CD4-positive, alpha-beta T cell treated with Interleukin-2 at 100 ng/mL for 4 hours (primary cell): Measurements from ENCODE around the gene CYP4B1.
"Not testable (repeated sequence)": the region's sequence is repeated elsewhere in the genome, so short reads cannot be mapped to it uniquely, and the experiment has no call there.

Experiments used
- DNase-seq: peaks from one replicate; pipeline ENCODE4 v3.0.0-alpha.2; 2020; ENCODE audit warnings: low spot score

CYP4B1 gene

DNA sequence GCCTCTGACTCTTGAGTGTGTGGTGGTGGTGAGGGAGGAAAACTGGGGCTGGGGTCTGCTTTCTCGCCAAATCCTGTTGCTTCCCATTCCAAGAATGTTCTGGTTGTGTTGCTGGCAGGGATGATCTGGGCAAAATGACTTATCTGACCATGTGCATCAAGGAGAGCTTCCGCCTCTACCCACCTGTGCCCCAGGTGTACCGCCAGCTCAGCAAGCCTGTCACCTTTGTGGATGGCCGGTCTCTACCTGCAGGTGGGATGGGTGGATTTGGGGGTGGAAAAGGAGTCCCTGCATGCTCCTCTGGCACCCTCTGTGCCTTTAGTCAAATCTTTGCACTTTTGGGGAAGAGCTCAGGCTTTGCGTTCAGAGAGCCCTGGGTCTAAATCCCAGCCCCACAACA is 18.1 kb downstream of the CYP4B1 start:
- DNase-seq, result no peak

DNA sequence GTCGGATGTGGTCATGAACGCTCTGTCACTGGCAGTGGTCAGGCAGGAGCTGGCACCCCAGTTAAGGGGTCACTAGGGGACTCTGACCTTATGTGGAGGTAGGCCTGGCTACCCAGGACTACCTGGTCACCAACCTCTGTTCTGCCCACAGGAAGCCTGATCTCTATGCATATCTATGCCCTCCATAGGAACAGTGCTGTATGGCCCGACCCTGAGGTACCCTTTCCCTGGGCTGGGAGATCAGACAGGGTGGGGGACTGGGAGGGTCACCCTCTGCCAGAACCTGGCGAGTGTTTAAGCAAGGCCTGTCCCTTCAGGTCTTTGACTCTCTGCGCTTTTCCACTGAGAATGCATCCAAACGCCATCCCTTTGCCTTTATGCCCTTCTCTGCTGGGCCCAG is 19.0 kb downstream of the CYP4B1 start:
- no peak for DNase-seq

DNA sequence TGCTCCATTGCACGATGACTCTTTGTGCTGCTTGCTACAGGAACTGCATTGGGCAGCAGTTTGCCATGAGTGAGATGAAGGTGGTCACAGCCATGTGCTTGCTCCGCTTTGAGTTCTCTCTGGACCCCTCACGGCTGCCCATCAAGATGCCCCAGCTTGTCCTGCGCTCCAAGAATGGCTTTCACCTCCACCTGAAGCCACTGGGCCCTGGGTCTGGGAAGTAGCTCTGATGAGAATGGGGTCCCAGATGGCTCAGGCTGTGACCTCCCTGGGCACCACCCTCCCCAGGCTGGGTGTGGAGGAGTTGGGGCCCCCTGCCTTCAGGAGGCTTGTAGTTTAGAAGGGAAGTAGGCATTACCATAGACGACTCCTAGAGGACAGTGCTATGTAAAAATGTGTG is 19.7 kb downstream of the CYP4B1 start:
- DNase-seq, result no peak

DNA sequence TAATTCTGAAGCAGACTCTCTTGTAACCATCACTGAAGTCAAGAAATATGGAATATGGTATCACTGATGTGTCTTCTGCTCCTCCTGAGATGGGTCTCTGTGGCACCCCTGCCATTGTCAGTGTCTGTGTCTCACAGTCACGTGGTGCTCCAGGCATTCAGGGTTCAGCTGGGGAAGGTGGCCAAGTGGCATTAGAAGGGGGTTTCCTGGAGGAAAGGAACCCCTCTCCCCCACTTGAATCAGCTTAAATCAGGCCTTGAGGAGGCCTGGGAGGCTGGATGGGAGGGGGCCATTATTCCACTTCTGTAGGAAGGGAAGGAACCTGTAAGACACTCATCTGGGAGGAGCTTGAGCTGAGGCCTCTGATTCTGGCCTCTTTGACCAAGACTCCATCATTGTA is 20.5 kb downstream of the CYP4B1 start:
- no peak for DNase-seq

DNA sequence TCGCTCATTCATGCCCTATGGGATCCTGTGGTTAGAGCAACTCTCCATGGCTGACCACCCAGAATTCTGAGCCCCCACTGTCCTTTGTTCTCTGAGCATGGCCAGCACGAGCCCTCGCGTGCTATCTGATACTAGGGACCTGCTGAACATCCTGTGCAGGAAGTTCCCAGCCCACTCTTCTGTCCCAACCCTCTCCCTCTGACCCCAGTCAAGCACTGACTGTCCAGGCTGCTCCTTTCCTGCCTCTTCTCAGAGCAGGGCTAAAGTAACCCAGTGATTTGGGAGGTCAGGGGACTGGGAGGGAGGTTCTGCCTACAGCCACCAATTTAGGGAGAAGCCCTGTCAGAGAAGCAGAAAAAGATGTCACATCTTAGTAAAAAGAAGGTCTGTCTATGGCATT is 21.2 kb downstream of the CYP4B1 start:
- DNase-seq, result no peak

DNA sequence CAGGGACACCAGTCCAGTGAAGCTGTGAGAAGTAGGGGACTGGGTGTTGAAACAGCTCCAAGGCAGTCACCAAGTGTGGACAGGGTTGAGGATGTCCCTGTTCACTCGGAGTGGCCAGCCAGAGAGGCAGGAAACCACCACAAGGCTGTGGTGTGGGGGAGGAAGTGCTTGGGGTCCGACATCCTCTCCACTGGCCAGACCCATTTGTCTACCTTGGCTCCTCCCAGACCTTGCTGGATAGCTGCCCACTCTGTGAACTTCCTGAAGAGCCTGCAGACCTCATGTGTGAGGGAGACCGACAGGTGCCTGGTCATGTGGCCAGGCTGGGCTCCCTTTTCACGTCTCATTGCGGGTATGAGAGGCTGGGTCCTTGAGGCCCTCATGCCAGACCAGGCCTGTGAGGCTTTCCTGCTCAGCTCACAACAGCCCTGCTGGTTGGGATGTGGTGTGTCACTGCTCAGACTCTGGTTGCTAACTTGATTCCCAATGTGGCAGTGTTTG is 21.8 kb downstream of the CYP4B1 start:
- no peak for DNase-seq

DNA sequence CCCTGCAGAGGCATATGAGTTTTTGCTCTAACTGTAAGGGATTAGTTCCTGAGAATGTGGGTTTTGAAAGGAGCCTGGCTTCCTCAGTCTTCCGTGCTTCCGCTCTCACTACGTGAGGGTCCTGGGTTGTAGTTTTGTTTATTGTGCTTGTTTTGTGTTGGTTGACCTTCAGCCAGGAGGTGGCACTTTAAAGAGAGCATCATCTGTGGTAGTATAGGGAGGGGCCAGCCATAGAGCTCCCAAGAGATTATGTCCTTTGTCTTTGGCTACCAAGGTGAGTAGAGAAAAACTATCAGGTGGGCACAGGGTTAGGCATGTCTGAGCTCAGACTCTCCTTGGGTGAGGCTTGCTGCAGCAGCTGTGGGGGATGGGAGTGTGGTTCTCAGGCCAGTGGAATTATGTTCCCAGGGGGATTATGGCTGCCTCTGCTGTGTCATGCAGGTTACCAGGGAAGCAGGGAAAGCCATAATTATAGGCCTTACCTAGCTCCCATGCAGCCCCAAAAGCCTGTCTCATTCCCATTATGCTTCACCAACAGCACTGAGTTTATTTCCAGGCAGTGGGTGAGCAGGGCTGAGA is 23.5 kb downstream of the CYP4B1 start:
- DNase-seq, result no peak

DNA sequence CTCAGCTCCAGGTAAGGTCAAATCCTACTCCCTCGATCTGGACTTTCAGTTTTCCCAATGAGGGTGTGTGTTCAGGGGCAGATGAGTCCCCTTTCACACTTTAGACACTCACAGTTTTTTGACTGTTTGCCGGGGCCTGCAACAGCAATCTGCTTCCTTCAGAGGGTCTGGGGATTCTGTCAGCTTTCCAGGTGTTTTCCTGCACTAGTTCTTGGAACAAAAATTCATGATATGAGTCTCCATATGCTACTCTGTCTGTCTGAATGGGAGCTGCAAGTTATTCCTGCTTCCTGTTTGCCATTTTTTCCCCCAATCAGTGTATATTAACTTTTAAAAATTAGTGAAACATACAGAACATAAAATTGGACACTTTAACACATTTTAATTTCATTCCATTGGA is 24.3 kb downstream of the CYP4B1 start:
- no peak for DNase-seq

DNA sequence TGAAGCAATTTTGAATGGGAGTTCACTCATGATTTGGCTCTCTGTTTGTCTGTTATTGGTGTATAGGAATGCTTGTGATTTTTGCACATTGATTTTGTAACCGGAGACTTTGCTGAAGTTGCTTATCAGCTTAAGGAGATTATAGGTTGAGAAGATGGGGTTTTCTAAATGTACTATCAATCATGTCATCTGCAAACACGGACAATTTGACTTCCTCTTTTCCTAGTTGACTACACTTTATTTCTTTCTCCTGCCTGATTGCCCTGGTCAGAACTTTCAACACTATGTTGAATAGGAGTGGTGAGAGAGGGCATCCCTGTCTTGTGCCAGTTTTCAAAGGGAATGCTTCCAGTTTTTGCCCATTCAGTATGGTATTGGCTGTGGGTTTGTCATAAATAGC is 28.0 kb downstream of the CYP4B1 start:
- DNase-seq, result not testable (repeated sequence)

DNA sequence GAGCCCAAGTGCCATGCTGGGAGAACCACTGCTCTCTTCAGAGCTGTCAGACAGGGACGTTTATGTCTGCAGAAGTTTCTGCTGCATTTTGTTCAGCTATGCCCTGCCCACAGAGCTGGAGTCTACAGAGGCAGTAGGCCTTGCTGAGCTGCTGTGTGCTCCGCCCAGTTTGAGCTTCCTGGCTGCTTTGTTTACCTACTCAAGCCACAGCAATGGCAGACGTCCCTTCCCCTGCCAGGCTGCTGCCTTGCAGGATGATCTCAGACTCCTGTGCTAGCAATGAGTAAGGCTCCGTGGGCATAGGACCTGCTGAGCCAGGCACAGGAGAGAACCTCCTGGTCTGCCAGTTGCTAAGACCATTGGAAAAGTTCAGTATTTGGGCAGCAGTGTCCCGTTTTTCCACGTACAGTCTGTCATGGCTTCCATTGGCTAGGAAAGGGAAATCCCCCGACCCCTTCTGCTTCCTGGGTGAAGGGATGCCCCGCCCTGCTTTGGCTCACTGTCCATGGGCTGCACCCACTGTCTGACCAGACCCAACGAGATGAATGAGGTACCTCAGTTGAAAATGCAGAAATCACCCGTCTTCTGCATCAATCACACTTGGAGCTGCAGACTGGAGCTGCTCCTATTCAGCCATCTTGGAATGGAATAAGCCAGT is 31.9 kb downstream of the CYP4B1 start:
- DNase-seq, result no peak

DNA sequence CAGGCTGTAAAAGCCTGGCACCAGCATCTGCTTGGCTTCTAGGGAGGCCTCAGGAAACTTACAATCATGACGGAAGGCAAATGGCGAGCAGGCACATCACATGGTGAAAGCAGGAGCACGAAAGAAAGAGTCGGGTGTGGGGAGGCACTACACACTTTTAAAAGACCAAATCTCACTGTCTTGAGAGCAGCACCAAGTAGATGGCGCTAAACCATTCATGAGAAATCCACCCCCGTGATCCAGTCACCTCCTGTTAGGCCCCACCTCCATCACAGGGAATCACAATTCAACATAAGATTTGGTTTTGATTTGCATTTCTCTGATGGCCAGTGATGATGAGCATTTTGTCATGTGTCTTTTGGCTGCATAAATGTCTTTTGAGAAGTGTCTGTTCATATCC is 36.6 kb downstream of the CYP4B1 start:
- DNase-seq, result not testable (repeated sequence)

DNA sequence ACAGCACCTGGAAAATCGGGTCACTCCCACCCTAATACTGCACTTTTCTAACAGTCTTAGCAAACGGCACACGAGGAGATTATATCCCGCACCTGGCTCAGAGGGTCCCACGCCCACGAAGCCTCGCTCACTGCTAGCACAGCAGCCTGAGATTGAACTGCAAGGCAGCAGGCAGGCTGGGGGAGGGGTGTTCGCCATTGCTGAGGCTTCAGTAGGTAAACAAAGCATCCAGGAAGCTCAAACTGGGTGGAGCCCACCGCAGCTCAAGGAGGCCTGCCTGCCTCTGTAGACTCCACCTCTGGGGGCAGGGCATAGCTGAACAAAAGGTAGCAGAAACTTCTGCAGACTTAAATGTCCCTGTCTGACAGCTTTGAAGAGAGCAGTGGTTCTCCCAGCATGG is 47.5 kb downstream of the CYP4B1 start:
- DNase-seq, result not testable (repeated sequence)

DNA sequence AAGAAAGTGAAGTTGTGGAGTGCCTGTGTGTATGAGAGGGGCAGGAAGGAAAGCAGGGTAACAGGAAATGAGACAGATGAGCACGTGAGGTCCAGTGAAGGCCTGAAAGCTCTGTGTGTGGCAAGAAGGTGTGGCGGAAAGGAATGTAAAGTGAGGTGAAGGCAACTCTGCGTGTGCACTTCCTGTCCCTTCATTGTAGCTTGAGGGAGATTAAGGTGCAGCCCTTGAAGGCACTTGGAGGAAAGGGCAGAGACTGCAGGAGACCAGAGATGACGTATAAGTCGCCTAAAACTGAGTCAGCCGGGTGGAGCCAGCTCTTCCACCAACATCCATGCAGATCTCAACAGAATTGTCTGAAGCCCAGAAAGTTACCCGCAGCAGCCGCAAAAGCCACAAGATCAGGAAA is 58.8 kb downstream of the CYP4B1 start:
- DNase-seq, result not testable (repeated sequence)

DNA sequence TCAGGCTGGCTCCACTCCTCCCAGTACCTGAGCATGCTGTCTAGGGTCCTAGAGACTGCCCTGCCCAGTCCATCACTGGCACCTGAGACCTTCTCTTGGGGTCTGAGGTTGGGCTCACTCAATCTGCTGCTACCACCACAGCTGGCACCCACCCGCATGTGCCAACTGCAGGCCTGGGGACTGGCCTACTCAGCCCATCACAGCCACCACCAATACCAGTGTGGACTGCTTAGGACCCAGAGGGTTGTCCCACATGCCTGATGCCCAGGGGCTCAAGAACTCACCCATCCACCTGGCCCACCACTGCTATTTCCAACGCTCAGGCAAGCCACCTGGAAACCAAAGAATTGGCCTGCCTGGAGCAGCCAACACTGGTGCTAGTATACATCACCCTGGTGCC is 63.5 kb downstream of the CYP4B1 start:
- no peak for DNase-seq
